ENCODE data around the gene SYNE4.
A peak's percentile ranks its signal among the peaks of the same experiment; 100 is the strongest.
"Not testable (repeated sequence)": the region's sequence is repeated elsewhere in the genome, so short reads cannot be mapped to it uniquely, and the experiment has no call there.

Gene SYNE4

DNA sequence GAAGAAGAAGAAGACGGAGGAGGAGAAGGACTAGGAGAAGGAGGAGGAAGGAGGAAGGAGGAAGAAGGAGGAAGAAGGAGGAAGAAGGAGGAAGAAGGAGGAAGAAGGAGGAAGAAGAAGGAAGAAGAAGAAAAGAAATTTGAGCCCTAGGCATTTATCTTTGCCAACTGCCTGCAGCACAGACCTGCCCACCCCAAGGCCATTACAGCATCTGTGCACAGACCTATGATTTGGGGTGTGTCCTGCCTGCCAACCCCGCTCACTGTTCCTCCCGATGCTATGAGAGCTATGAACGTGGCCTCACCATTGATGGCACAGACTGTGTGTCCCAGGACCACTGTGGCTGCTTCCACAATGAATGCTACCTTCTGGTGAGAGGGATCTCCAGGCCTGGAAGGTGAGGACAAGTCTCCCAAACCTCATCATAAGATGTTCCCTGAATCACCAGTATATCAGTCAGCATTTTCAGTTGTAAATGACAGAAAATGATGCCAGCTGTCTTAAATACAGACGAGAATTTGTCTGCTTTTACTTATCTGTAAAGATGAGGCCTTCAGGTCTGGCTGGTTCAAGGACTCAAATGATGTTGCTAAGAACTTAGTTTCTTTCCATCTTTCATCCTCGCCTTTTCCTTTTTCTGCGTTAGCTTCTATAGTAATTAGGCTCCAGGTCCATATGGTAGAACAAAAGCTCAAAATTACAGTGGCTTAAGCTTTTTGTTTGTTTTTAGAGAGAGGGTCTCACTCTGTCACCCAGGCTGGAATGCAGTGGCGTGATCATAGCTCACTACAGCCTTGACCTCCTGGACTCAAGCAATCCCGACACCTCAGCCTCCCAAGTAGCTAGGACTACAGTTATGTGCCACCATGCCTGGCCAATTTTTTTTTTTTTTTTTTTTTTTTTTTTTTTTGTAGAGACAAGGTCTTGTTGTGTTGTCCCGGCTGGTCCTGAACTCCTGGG, 17.6 kb downstream of the SYNE4 start:
- no peak for DNase-seq (ENCODE audit: low read depth)

DNA sequence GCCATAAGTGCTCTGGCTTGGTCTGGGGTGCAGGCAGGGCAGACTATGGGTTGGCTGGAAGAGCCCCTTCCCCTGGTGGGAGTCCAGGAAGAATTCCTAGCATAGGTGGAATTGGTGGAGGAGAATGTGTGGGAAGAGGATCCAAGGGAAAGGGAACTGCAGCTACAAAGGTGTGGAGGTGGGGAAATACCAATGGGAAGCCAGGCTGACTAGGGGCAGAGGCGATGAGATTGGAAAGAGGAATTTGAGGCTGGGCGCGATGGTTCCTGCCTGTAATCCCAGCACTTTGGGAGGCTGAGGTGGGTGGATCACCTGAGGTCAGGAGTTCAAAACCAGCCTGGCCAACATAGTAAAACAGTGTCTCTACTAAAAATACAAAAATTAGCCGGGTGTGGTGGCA, 18.5 kb downstream of the SYNE4 start:
- no peak for DNase-seq (ENCODE audit: low read depth)

DNA sequence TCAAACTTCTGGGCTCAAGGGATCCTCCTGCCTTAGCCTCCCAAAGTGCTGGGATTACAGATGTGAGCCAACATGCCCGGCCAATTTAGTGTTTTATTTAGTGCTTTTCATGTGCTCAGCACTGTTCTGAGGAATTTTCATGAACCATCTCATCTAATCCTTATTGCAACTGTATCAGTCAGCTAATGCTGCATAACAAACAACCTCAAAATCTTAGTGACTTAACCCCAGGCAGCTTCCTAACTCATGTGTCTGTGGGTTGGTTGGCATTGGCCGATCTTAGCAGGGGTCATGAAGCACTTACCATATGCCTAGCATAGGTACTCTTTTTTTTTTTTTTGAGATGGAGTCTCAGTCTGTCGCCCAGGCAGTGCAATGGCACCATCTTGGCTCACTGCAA, 19.8 kb downstream of the SYNE4 start:
- no peak for DNase-seq (ENCODE audit: low read depth)

DNA sequence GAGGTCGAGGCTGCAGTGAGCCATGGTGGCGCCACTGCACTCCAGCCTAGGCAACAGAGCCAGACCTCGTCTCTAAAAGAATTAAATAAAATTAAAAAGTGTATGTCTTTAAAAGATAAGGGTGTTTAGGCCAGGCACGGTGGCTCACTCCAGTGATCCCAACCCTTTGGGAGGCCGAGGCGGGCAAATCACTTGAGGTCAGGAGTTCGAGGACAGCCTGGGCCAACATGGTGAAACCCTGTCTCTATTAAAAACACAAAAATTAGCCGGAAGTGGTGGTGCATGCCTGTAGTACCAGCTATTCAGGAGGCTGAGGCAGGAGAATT, 21.1 kb downstream of the SYNE4 start:
- no peak for DNase-seq (ENCODE audit: low read depth)

DNA sequence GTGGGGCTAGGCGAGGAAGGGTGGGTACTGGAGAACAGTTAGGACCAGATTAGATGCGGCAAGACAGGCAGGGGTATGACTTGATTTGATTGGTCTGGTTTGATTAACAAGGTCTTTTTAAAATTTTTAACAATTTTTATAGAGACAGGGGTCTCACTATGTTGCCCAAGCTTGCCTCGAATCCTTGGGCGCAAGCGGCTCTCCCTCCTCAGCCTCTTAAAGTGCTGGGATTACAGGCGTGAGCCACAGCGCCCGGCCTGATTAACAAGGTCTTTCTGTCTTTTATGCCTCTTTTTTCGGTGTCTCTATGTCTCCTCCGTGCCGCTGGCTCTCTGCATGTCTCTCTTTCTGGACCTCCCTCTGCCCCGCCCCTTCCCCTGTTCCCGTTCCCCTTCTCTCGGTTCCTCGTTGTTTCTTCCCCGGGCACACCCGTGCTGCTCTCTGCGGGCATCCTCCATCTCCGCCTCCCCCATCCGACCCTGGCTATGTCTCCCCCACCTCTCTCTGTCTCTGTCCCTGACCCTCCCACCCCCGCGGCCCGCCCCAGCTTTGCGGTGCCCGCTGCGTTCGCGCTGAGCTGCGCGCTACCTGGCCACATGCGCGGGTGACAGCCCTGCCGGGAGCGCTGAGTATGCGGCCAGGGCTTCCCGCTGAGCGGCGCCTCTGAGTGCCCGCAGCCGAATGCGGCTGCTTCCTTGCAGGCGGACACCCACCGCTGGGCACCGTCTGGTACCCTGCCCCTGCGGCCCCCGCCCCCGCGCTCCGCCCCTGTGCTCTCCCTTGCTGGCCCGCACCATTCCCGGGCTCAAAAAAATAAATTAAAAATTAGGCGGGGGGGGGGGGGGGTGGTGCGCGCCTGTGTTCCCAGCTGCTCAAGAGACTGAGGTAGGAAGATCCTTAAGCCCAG, 21.7 kb downstream of the SYNE4 start:
- no peak for DNase-seq (ENCODE audit: low read depth)

DNA sequence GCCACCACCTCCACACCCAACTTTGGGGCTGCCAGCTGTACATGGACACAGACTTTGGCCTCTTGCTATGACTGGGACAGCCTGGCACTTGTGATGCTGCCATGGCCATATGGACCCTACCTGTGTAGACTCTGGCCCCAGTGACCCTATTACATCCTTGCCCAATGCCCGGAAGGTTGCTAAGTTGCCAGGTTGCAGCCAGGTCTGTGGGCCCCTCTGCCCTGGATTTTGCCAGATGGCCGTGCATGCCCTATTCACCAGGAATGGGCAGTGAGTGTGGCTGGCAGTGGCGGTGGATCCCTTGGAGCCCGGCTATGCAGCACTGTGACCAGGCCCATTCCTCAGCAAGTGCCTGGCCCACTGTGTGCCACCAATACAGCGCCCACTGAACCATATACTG, 22.5 kb downstream of the SYNE4 start:
- no peak for DNase-seq (ENCODE audit: low read depth)

DNA sequence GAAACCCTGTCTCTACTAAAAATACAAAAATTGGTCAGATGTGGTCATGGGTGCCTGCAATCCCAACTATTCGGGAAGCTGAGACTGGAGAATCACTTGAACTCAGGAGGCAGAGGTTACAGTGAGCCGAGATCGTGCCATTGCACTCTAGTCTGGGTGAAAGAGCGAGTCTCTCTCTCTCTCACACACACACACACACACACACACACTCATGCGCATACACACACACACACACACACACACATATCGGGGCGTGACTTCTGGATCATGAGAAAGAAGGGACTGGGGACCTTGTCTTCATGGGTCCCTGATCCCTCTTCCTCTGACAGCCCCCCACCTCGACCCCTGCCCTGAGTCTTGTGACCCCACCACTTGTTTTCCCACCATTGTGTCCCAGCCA, 25.4 kb downstream of the SYNE4 start:
- DNase-seq (ENCODE audit: low read depth): no peak

DNA sequence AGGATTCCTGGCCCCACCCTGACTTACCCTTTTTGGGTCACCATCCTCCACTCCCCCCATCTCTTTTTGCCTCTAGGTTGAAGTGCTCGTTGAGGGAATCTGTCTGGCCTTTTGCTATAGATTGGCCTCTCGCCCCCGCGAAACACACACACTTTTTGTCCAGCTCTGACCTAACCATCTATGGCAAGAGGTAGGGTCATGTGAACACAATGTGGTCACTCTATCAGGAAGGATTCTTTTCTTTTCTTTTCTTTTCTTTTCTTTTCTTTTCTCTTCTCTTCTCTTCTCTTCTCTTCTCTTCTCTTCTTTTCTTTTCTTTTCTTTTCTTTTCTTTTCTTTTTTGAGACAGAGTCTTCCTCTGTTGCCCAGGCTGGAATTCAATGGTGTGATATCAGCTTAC, 27.6 kb downstream of the SYNE4 start:
- not testable (repeated sequence) for DNase-seq (ENCODE audit: low read depth)

DNA sequence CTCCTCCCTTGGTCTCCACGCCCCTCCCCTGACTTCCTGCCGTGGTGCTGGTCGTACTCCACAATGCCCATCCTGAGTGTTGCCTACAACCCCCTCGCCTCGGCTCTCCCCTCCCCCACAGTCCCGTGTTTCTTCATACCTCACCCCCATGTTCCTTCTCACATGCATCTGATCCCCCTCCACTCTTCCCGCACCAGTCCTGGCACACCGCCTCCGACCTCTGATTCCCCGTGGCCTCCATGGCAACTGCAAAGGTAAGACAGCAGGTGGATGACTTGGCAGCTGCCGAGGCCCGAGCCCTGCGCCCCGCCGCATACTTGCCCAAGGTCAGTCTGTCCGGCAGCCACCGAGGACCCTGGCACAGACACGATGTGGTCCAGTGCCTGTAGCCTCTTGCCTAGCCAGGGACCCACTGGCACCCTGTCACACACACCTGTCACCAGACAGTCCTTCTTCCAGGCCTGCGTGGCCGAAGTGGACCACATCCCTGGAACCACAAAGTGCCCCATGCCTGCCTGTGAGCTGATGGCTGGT, 29.7 kb downstream of the SYNE4 start:
- no peak for DNase-seq (ENCODE audit: low read depth)

DNA sequence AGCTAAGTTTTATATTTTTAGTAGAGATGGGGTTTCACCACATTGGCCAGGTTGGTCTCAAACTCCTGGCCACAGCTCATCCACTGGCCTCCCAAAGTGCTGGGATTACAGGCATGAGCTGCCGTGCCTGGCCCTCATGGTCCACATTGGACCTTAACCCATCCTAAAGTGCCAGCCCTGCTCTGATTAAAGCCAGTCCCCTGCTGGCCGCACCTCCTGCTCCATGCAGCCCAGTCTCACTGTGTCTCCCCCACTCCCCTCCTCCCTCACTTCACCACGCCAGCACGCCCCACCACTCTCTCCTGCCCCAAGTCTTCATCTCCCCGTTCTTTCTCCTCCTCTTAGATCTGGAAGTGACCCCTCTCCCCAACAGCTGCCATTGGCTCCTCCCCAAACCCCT, 30.3 kb downstream of the SYNE4 start:
- no peak for DNase-seq (ENCODE audit: low read depth)

DNA sequence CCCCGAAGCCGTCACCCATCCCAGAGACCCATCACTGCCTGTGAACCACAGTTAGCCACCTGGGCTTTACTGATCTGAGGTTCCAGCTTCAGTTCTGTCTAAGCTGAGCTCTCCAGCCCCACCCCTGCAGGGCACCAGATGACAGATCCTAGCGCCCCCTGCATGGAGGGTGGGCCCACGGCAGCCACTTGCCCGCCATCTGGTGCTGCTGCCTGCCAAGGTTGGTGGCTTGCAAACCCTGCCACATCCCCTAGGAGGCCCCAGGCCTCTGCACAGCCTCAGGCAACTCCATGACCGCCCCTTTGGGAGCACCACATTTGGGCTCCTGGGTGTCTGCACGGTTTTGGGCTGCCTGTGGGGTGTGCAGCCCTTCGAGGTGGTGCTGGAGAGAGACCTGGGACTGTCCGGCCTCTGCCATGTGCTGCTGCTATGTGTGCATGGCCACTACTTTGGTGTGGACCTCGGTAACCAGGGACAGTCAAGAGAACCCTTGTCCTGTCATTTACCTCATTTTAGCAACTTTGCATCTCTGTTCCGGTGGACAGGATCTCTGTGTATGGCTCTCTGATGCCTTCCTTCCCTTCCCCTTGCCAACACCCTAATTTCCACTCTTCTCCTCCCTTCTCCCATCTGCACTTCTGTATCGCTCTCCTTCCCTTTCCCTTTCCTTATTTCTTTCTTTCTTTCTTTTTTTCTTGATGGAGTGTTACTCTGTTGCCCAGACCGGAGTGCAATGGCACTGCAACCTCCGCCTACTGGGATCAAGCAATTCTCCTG, 31.0 kb downstream of the SYNE4 start:
- no peak for DNase-seq (ENCODE audit: low read depth)

DNA sequence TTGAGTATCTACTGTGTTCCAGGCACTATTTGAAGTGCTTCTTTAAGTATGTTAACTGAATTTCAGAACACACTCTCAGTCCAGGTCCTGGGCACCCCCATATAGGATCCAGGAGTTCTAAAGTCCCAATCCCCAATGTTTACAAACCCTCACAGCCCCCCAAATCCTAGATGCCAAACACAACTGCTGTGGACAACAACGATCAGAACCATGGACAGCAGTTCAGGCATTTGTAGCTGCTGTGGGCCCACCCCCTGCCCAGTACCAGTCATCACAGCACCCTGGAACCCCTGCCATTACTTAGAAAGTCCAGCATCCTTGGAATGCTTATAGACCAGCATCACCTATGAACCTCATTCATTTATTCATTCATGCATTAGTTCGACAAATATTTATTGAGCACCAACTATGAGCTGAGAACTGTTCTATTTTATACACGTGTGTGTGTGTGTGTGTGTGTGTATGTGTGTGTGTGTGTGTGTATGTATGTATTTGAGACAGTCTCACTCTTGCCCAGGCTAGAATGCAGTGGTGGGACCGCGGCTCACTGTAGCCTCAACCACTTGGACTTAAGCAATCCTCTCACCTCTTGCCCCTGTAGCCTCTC, 32.9 kb downstream of the SYNE4 start:
- DNase-seq (ENCODE audit: low read depth): no peak

DNA sequence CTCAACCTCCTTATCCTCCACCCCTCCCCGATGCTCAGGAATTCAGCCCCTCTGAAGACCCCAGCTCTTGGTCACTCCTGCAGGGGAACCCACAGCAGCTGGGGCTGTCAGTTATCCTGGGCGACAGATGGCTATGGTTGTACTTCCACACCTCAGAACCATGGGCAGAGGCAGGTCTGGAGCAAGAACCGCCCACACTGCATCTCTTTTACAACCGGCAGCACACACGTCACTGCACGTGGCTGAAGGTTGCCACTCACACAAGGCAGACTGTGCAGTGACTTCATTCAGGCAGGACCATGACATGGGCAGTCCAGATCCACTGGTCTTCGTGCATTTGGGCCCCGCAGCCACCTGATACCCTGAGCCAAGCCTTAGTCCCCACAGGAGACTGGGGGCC, 35.1 kb downstream of the SYNE4 start:
- no peak for DNase-seq (ENCODE audit: low read depth)

DNA sequence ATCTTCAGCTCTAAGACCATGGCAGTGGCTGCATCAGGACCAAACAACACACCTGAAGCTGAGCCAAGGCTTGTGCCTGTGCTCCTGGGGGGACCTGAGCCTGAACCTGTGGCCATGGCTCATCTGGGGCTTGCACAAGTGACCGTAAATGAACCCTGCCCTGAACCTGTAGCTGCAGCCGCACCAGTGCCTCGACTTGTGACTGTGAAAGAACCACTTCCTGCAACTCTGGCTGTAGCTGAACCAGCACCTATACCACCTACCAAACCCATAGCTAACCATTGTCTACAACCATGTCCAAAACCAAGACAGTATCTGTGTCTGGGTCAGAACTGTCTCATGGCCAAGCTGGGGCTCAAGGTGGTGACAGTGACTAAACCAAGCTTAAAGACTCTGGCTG, 41.8 kb downstream of the SYNE4 start:
- no peak for DNase-seq (ENCODE audit: low read depth)

DNA sequence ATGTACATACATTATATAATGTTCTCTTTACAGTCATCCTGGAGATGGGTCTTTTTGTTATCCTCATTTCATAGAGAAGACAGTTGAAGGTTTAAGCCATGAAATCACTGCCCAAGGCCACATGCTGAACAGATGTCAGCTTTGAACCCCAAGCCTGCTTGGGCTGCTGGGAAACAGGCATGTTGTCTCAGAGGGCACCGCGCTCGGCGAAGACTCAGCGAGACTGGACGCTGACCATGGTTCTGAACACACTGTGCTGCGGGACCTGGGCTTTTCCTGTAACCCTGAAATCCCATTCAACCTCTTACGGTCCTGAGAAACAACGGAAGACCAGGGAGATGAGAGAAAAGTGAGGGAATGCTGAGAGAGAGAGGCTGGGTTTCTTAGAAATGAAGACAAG, 45.1 kb downstream of the SYNE4 start:
- DNase-seq (ENCODE audit: low read depth): peak; percentile 35

DNA sequence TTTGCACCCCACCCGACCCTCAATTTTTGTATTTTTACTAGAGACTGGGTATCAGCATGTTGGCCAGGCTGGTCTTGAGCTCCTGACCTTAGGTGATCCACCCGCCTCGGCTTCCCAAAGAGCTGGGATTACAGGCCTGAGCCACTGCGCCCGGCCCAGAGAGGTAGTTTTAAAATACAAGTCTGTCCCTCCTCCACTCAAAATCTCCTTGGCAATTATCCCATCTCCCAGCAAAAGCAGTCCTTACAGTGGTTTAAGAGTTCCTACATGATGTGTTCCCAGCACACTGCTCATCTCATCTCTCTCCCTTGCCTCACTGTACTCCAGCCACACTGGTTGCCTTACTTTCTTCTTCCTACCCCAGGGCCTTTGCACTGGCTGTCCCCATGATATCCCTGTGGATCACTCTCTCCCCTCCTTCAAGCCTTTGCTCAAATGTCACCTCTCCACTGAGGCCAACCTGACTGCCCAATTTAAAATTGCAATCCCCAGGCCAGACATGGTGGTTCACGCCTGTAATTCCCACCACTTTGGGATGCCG, 48.1 kb downstream of the SYNE4 start:
- no peak for DNase-seq (ENCODE audit: low read depth)

DNA sequence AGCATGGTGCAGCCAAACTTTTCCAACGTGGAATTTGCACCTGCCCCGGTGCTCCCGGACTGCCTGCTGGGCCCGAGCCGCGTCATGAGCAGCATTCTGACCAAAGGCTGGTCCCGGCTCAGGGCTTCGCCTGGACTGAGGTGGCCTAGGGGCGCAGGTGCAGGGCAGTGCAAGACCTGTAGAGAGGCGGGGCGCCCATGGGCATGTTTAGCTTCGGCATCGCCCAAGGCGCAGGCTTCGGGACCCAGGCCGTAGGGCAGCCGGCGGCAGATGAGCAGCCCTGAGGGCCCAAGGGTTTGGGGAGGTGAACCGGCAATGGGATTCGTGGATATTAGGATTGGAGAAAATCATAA, 48.7 kb downstream of the SYNE4 start:
- DNase-seq (ENCODE audit: low read depth): no peak

DNA sequence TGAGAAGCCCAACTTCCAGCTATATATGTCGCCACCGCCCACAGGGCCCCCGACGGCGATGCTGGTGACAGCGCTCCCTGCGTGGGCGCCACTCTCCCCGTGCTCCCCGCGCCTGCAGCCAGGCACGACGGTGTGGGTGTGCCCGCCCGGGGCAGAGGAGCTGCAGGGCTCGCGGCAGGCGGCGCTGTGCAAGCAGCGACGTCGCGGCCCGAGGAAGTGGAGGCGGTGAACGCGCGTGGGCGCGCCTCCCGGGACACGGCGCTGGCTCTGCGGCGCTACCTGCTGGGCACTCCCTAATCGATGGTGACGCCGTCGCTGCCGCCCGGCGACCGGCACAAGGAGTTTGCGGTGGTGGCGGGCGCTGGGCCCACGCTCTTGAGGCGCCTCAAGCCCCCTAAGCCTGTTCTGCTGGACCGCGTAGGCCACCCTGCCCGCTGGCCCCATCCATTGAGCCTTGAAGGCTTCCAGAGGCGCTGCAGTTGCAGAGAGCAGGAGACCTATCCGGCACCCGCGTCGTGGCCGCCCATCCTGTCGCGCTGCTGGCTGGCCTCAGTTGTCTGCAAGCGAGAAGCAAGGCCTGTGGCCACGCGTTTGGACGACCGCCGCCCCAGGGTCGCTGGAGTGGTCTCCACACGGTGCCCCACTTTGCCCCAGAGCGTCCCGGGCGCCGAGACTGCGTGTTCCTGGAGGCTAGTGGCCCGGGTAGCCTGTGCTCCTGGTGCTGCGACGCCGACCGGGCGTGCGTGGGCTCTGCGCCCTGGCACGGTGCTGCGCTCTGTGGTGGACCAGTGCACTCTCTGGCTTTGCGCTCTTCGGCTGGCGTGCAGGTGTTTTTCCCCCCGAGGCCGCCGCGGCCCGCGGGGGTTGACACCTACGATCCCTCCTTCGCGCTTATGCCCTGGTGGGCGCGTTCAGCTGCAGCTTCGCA, 49.3 kb downstream of the SYNE4 start:
- no peak for DNase-seq (ENCODE audit: low read depth)

DNA sequence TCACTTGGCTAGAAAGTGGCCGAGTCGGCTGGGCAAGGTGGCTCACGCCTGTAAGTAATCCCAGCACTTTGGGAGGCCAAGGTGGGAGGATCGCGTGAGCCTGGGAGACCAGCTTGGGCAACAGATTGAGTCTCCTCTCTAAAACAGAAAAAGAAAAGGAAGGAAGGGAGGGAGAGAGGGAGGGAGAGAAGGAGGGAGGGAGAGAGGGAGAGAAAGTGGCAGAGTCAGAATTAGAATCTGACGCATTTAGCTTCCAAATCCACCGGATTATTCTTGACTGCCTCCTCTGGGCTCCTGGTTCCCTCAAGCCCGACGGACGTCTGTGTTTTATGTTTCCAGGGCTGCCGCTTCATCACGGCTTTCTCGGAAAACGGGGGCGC, 50.0 kb downstream of the SYNE4 start:
- DNase-seq (ENCODE audit: low read depth): no peak

DNA sequence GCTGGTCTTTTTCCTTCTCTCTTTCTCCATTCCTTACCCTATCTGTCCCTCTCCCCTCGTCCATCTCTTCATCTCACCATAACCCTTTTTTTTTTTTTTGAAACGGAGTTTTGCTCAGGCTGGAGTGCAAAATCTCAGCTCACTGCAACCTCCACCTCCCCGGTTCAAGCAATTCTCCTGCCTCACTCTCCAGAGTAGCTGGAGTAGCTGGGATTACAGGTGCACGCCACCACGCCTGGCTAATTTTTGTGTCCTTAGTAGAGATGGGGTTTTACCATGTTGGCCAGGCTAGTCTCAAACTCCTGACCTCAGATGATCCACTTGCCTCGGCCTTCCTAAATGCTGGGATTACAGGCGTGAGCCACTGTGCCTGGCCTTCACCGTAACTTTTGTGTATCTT, 51.2 kb downstream of the SYNE4 start:
- DNase-seq (ENCODE audit: low read depth): not testable (repeated sequence)
